22Rv1 (cell line): ENCODE results near the gene POU2F1.

Experiments
- H3K27ac ChIP-seq: fragments of 450-650 bp; 2 replicates; pipeline ENCODE4 v1.5.1; 2017
- CTCF ChIP-seq: fragments of 450-650 bp; IDR thresholded peaks from 2 replicates; pipeline ENCODE4 v1.5.1; 2017; ENCODE audit warnings: mild to moderate bottlenecking
- ZFX ChIP-seq: fragments of 450-650 bp; IDR thresholded peaks from 2 replicates; pipeline ENCODE4 v1.6.1; 2017; ENCODE audit warnings: antibody characterized with exemption, borderline replicate concordance

The POU2F1 gene

GRCh38 chr1:167273027-167273800, 52.5 kb downstream of the POU2F1 start:
- TF ChIP-seq ZFX, result no peak
- no peak for TF ChIP-seq CTCF
- no peak overlapping the region for H3K27ac ChIP-seq

GRCh38 chr1:167274061-167274460, 53.4 kb downstream of the POU2F1 start:
- TF ChIP-seq CTCF (no peak), ZFX (no peak)
- H3K27ac ChIP-seq, result no peak overlapping the region

- no peak for TF ChIP-seq CTCF
- no peak for TF ChIP-seq ZFX
Measured at GRCh38 chr1:167276969-167277368, 56.3 kb downstream of the POU2F1 start.

GRCh38 chr1:167278497-167278896, 57.8 kb downstream of the POU2F1 start:
- H3K27ac ChIP-seq, result no peak overlapping the region
- TF ChIP-seq CTCF, result no peak
- TF ChIP-seq ZFX, result no peak

More at GRCh38 chr1:167276969-167277368, 56.3 kb downstream of the POU2F1 start:
- H3K27ac ChIP-seq, result no peak overlapping the region

- H3K27ac ChIP-seq, result no peak overlapping the region
- TF ChIP-seq ZFX, result no peak
- TF ChIP-seq CTCF, result no peak
Measured at GRCh38 chr1:167280912-167281311, 60.2 kb downstream of the POU2F1 start.

GRCh38 chr1:167288390-167289074, 67.8 kb downstream of the POU2F1 start:
- H3K27ac ChIP-seq, result no peak overlapping the region
- no peak for TF ChIP-seq CTCF
- no peak for TF ChIP-seq ZFX

GRCh38 chr1:167289075-167289442, 68.4 kb downstream of the POU2F1 start:
- no peak overlapping the region for H3K27ac ChIP-seq
- TF ChIP-seq ZFX (no peak), CTCF (no peak)
